IPS-NIHi11 (cell line): Measurements from ENCODE around the gene PSMD5.
"Not testable (repeated sequence)": the region's sequence is repeated elsewhere in the genome, so short reads cannot be mapped to it uniquely, and the experiment has no call there.

ENCODE experiments used
- DNase-seq: peaks from one replicate; pipeline ENCODE4 v3.0.0; 2012; ENCODE audit warnings: mixed read lengths, low spot score

PSMD5 gene

DNA sequence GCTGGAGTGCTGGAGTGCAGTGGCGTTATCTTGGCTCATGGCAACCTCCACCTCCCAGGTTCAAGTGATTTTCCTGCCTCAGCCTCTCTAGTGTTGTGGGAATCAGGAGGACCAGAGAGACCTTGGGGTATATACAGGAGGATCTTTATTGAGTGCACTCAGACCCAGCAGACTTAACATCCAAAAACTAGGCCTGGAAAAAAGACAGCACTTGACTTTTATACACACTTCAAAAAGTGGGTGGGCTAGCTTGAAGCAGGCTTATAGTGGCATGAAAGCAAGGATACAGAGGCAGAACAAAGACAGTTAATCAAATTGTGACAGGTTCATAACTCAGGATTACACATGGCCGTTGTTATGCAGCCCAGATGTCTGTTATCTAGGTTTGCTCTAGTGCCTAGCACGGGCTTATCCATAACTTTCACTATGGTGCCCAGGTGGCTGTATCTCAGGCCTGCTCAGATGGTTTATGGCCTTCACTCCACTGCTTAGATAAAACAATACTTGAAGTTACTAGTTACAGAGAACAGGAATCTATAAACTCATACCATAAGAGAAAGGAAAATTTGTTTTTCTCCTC, 37.8 kb downstream of the PSMD5 start:
- DNase-seq: not testable (repeated sequence)

DNA sequence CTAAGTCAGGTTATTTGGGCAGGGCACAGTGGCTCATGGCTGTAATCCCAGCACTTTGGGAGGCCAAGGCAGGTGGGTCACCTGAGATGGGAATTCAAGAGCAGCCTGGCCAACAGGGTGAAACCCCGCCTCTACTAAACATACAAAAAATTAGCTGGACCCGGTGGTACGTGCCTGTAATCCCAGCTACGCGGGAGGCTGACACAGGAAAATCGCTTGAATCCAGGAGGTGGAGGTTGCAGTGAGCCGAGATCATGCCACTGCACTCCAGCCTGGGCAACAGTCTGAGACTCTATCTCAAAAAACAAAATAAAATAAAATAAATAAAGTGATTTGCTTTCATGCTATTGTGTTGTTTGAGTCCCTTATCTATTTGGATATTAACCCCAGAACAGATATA, 41.3 kb downstream of the PSMD5 start:
- DNase-seq: no peak

DNA sequence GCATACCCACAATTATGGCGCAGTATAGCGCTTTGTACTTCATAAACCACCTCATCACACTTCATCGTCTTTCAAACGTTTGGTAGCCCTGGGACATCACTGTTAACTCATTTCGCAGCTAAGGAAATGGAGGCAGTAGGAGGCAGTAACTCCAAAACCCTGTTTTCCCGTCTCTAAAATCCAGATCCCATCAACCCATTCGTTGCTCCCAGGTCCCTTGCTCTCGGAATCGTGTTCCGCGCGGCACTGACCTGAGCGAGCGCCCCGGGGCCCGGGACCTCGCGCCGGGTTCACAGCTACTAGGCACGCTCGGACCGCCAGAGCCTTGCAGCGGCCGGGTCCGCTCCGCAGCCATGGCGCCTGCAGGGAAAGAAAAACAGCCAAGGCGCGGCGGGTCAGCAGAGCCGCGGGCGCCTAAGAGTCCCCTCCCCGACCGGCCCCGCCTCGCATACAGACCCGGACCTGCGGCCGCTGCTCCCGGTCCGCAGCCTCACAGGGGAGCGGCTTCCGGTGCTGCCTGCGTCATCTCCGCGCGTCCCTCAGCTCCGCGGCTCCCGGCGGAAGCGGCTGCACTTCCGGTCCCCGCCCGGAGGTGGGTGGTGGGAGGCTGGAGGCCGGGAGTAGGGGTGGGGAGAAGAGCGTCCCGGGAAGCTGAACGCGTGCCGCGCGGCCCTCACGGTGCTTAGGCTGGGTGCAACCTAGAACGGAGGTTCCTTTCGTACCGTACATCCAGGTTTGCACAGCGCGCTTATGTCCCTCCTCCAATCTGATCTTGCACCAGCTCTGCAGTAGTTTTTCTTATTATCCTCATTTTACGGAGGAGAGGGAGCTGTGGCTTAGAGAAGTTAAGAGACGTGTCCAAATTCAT, 49.6 kb downstream of the PSMD5 start, which contains the start of gene FBXW2:
TSS of gene FBXW2 (minus strand) at position 519 of the 868 bp plus-strand sequence. CDS start 5,158 bp downstream, outside the sequence.
- DNase-seq: peak; percentile 98

DNA sequence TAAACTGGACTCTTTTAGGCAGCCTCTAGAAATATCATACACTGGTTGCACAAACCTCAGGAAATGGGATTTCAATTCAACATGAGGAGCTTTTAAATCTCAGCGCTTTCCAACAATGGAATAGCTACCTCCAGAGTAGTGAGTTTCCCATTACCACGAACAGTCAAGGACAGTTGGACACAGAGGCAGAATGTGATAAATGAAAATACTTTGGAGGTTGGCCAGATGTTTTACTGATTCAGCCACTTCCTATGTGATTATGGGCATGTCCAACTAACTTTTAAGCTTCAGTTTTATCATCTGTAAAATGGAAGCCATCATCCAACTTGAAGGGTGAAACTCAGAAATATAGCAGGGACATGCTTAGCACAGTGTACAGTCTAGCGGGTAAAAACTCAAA, 51.6 kb downstream of the PSMD5 start:
- DNase-seq: no peak

DNA sequence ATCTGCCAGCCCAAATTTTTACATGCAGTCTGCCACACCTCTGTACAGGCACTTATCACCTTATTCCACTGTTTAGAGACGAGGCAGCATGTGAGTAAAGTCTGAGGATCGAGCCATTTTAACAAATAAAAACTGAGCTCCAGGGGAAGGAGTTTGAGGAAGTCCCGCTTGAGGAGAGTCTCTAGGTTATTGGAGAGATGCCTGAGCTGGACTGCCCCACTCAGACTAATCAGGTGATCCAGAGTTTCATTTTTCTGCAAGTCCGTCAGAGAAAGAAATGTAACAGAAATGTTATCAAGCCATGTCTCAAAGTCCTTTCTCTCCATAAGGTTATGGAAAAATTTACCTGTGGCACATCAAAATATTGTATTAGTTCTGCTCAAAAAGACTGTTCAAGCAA, 54.8 kb downstream of the PSMD5 start:
- DNase-seq: no peak

DNA sequence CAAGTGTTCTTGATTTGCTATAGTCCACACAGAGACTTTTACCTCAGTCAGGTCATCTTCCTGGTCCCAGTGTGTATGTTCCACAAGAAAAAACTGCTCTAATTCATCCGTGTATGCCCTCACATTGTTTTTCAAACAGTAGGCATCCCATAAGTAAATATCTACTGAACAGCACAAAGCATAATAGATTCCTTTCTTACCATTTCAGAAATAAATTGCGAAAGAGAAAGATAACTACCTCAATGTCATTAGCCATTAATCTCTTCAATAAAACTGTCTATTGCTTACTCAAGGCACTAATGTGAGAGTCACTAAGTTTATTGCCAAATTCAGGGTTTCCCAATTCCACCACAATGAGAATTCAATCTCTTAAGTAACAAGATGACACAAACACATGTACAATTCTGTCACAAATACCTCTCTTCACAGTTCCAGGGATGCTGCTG, 59.1 kb downstream of the PSMD5 start:
- DNase-seq: no peak

DNA sequence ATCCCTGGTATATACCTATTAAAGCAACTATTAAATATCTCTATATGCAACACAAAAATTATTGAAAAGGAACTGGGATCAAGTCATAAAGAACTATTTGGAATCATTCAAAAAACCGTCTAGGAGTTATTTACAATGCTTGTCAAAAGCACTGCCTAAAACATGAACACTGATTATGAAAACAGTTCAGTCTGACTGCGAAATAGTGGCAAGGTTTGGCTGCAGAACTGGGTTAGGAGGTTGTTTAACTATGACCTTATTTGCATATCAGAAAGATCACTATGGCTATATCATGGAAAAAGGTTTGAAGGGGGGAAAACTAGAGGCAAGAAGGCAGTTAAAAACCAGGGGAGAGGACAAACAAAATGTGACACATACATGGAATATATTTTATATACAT, 61.5 kb downstream of the PSMD5 start:
- no peak for DNase-seq

DNA sequence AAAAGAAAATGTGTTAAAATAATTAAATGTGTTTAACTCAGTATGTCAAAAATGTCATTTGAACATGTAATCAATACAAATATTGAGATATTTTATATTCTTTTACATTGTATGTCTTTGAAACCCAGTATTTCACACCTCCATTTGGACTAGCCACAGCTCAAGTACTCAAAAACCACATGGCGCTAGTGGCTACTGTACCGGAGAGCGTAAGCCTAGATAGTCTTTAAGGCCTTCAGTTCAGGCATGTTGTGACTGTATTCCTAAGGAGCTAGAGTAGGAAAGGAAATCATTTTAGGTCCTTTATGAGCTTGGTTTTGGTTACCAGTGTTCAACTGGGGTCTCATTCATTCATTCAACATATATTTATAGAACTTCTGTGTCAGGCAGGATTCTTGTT, 62.4 kb downstream of the PSMD5 start:
- no peak for DNase-seq

DNA sequence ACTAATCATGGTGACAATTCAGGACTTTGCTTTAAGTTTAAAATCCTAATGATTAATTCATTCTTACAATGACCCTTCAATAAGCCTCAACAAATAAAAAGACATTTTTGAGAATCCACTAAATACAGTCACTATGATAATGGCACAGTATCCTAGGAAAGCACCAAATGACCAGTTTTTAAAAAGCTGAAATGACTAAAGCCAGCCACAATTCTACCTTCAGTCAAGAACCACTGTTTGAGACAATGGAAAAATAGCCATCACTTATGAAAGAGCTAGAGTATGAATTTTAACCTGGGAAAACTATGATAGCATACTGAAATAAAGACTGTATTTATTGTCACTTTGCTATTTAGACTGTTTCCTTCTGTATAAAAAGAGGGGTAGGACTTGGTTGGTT, 63.5 kb downstream of the PSMD5 start:
- no peak for DNase-seq

DNA sequence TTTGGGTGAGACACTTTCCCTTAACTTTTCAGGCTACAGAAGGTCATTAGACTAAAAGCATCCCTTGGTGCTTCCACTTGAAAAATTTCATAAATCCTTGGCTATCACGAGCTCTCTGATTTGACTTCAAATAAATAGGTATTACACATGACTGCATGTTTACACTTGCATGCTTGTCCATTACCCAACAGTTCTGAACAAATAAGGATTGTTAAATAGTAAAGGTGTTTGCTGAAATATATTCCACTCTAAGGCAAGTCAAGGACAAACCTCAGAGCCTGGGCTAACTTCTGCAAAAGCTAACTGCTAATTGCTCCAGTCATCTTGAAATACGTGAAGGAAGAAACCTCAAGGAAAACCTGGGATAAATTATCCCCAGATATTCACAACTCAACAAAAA, 64.0 kb downstream of the PSMD5 start:
- no peak for DNase-seq

DNA sequence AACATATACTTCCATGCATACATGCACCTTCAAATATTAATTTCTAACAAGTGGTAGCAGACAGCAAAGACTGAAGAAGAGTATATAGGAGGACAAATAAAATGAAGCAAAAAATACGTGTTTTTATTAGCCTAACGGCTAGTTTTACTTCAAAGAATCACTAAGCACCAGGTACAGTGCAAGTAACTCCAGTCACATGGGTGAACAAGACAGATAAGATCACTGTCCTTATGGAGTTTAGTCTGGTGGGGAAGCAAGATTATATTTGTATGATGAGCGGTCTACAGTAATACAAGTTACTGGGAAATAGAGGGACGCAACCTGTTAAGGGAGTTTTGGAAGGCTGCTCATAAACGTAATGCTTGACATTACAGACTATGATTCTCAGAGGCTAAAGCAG, 65.5 kb downstream of the PSMD5 start:
- no peak for DNase-seq

DNA sequence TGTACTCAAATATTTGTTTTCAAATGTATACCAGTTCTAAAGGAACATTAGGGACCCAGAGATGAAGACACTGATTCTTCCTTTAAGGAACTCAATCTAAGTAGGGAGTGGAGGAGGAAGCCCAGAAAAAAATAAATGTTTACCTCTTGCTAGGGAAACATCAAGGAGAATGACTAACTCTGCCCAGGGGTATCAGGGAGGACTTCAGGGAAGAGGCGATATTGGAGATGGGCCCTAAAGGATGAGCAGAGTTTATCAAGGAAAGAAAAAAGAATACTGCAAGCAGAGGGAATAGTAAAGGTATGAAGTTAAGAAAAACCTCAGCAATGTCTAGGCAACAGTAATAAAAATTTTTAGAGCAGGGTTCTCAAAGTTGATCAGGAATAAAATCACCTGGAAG, 65.9 kb downstream of the PSMD5 start:
- no peak for DNase-seq

DNA sequence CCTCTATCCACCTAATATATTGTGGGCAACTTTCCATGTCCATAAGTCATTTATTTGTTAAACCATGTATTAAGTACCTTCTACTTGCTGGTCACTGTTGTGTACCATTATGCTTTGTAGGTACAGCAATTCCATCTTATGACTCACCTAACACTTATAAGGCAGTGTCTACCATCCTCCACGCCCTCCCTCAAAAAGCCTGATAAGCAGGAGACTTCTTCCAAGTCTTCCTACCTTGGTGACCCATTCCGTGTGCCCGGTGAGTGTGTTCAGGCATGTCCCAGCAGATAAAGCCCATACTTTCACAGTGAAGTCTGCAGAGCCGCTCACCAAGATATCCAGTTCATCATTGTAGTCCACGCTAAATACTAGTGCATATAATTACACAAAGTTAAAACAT, 66.9 kb downstream of the PSMD5 start:
- DNase-seq: no peak

DNA sequence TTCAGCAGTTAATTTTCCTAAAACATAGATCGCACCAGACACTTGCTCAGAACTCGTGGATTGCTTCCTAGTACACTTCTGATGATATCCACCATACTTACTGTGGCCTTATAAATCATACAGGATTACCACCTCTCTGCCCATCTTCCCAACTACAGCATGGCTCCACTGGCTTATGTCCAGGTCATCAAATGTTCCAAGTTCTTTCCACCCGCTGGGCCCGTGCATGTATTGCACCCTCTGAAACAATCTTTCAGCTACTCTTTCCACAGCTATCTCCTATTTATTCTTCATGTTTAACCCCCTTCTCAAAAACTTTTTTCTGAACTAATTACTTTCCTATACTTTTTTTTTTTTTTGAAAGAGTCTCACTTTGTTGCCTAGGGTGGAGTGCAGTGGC, 68.0 kb downstream of the PSMD5 start:
- DNase-seq: no peak

DNA sequence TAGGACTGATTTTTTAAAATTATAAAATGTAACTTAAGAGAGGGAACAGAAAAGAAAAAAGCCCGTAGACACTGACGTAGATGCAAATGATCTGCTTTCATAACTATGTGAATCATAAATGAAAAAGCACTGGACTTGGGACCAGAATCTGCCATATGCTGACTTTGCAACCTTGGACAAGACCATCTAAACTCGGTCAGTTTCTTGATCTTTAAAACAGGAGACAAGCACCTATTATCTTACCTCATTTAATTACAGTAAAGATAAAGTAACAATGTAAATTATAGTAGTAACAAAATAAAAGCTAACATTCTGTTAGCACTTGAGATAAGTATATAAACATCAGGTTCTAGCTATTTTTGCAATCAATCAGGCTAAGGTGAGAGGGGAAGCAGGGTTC, 69.5 kb downstream of the PSMD5 start:
- DNase-seq: no peak

DNA sequence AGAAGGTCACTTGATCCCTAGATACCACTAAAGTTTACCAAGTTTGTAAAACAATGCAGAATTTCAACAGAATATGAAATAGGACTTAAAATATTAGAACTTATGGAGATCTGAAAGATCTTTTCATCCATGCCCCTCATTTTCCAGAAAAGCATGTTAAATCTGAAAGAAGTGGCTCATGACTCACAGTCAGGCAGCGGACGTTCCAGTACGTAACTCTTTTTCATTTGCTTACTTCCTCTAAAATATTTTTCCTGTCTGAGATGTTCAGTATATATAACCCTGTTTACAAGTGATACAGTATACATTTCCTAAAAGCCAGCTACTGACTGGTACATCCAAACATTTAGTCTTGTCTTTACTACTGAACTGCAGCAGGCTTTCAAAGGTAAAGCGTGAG, 71.8 kb downstream of the PSMD5 start:
- DNase-seq: no peak

DNA sequence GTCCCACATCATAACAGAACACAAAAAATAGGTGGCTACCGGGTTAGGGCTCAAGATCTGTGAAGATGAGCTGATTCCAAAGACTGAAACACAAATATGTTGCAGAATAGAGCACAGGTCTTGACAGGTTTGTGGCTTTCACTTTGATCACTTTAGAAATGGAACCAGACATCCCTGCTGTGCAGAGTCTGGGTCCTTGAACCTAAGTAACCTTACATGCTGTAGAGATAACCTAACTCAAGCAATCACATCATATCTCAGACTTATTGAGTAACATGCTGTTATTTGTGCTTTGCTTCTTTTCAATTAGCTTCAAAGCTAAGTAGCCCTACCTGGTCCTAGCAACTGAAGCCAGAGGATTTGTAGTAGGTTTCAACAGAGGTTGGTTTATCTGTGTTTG, 73.8 kb downstream of the PSMD5 start:
- no peak for DNase-seq

DNA sequence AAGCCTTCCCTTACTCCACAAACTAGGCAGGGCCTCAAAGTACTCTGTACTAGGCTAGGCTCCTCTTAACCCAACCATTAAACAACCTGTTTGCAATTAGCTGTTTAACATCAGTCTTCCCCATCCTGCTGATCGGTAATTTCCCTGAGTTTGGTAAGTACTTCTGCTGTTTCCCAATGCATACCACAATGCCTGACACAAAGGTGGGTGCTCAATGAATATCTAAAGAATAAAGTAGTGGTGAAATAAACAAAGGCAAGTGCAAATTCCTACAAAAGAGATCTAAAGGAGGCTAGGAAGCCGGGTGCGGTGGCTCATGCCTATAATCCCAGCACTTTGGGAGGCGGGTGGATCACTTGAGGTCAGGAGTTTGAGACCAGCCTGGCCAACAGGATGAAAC, 74.5 kb downstream of the PSMD5 start:
- no peak for DNase-seq

DNA sequence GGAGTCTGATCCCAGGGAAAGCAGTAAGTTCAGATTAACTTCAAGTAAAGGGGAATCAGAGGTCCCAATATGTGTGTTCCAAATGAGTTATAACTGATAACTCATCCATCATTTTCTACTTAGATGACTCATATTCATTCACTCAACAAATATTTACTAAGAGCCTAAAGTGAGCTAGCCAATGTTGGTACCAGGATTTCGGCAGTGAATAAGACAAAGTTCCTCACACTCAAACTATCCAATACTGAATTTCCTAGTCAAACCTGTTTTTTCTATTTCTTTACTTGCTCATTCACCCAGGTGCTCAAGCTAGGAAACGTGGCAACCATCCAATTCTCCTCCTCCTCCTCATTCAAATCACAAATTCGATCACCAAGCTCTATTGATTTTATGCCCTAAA, 75.3 kb downstream of the PSMD5 start:
- no peak for DNase-seq
